ENCODE measurements around the gene ATP1B1.

GRCh38 chr1:169161496-169162194, 55.2 kb downstream of the ATP1B1 start:
- TF ChIP-seq CTCF (IDR thresholded peaks at IDR 0.05) (no peak), POLR2A (IDR thresholded peaks at IDR 0.05) (no peak)
